Stomach (tissue), 9 donors: ENCODE measurements around the gene RNF123. TPM values are rescaled to one million over a fixed set of nuclear protein-coding genes. Genes with fewer than 3 reads are reported as not detected.

ENCODE experiments used
- DNase-seq, 2 donors: peaks; one replicate each; pipeline versions ENCODE4 v3.0.0 to v3.0.0-alpha.2; 2013 to 2019
- H3K27ac ChIP-seq, 5 donors: fragments of 200-600 bp in 4 of 5; sonication (generic) in 4 of 5; one replicate each; pipeline ENCODE4 v1.5.1; 2013 to 2019; ENCODE audit warnings: mild to moderate bottlenecking in 1 of 5, moderate library complexity in 1 of 5
- H3K27me3 ChIP-seq, 3 donors: fragments of 200-600 bp; sonication (generic); one replicate each; pipeline ENCODE4 v1.5.1; 2017 to 2019; ENCODE audit warnings: mixed run types in 1 of 3
- H3K36me3 ChIP-seq, 4 donors: fragments of 200-600 bp; sonication (generic); 1 replicate in 3 of 4; 2 replicates in 1 of 4; pipeline ENCODE4 v1.5.1; 2016 to 2019
- H3K4me1 ChIP-seq, 4 donors: fragments of 200-600 bp; sonication (generic); one replicate each; pipeline ENCODE4 v1.5.1; 2016 to 2019
- H3K4me3 ChIP-seq, 4 donors: fragments of 200-600 bp; sonication (generic) in 3 of 4; one replicate each; pipeline ENCODE4 v1.5.1; 2016 to 2019; ENCODE audit warnings: mild to moderate bottlenecking in 1 of 4
- H3K9me3 ChIP-seq, 4 donors: fragments of 200-600 bp; sonication (generic); one replicate each; pipeline ENCODE4 v1.5.1; 2016 to 2019
- EP300 ChIP-seq: sonication (generic); formaldehyde crosslinking; IDR thresholded peaks from one replicate; pipeline ENCODE4 v1.6.1; 2017; ENCODE audit warnings: antibody characterized with exemption
- POLR2A ChIP-seq, 4 donors: fragments of 450-650 bp; IDR thresholded peaks; one replicate each; pipeline ENCODE4 v1.6.1; 2016; ENCODE audit warnings: antibody characterized with exemption in 4 of 4, control low read depth in 2 of 4, mild to moderate bottlenecking in 1 of 4, moderate library complexity in 1 of 4
- POLR2AphosphoS5 ChIP-seq, 3 donors: sonication (generic); formaldehyde crosslinking; IDR thresholded peaks; one replicate each; pipeline ENCODE4 v1.6.1; 2016; ENCODE audit warnings: antibody characterized with exemption in 3 of 3
- WGBS, 5 donors: extraction: QIAGEN DNeasy Blood & Tissue Kit in 3 of 5; methylation state at CpG; one replicate each; pipeline versions ENCODE4 v1.1.5 to v1.1.7; 2013 to 2018; 5-methylcytosine and 5-hydroxymethylcytosine counted together
- intact Hi-C: fragments of 100-400 bp; cut with DNase I; formaldehyde crosslinking; loops from one replicate; pipeline ENCODE4 v1.15.1; 2023; ENCODE audit warnings: low total_unique reads
- polyA plus RNA-seq, 3 donors: library from polyadenylated mRNA; stranded (reverse); fragments of 200-250 nt; gene quantifications; one replicate each; pipeline ENCODE4 v1.2.3, GENCODE V29; 2013
- total RNA-seq, 5 donors: library from RNA; depleted of rRNA; stranded (reverse); fragments of >200 nt; gene quantifications; one replicate each; pipeline versions ENCODE4 v1.1.0 to v1.2.3, GENCODE V29; 2014 to 2016
- TF ChIP-seq, protein P1 (sequence below), 7 experiments: fragments of 450-650 bp in 4 of 7; fragments of 200-600 bp in 3 of 7; sonication (generic) in 3 of 7; IDR thresholded peaks; one replicate each; pipeline ENCODE4 v1.5.1; 2016 to 2019; ENCODE audit warnings: antibody characterized with exemption in 7 of 7, control low read depth in 2 of 7, mild to moderate bottlenecking in 1 of 7
- donor health status: healthy with polysubstance abuse.
- donor health status: Bipolar disorder and iron deficiency.
- donor health status: healthy.

Gene RNF123
- total and polyA plus RNA-seq, 8 donors = 18.1 to 75.4 (median 26.6) TPM

DNA sequence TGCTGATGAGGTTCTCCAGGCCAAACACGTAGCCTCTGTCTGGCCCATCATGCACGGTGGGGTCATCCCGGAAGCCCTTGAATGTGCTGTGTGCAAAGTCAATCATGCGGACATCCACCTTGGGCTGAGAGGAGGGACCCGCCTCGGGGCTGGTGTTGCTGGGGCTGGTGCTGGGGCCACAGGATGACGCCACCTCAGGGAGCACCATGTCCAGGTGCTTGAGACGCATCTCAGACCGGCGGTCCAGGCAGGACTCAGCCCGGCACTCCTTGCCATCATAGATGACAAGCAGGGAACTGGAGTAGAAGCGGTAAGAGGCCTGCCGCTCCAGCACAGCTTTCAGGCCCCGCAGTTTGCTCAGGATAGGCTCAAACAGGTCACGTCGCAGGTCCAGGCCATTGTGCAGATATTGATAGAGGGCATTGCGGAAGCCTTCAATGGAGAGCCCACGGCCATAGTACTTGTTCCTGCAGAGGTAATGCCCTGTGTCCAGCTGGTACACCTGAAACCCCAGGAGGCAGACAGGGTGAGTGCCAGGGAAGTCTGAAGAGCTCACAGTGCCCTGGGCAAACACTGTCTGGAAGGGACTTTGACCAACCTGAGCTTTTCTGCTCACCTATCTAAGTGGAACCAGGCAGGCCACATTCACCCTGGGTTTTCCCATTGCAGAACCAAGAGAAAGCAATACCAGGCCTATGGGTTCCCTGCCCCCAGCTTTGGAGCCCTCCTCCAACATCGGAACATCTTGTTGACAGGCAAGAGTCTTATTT is 38.0 kb downstream of the RNF123 start:
- intact Hi-C loops = no loop called here
- DNase-seq = no peak
- Histone ChIP-seq H3K27me3 (no peaks in the 10 kb centered on the region), H3K9me3 (no peaks in the 10 kb centered on the region), H3K4me1 (peaks cover 21 to 44% (median 37%) of the 10 kb centered on the region in 4 donors), H3K4me3 (no peak overlapping the region), H3K36me3 (peaks cover 22 to 78% (median 71%) of the 10 kb centered on the region in 4 donors), H3K27ac (no peak overlapping the region)
- WGBS, 5 donors = 87 to 92% (median 89%) methylated on average over 11 to 19 of the region's 19 CpGs
- TF ChIP-seq, protein P1, sequence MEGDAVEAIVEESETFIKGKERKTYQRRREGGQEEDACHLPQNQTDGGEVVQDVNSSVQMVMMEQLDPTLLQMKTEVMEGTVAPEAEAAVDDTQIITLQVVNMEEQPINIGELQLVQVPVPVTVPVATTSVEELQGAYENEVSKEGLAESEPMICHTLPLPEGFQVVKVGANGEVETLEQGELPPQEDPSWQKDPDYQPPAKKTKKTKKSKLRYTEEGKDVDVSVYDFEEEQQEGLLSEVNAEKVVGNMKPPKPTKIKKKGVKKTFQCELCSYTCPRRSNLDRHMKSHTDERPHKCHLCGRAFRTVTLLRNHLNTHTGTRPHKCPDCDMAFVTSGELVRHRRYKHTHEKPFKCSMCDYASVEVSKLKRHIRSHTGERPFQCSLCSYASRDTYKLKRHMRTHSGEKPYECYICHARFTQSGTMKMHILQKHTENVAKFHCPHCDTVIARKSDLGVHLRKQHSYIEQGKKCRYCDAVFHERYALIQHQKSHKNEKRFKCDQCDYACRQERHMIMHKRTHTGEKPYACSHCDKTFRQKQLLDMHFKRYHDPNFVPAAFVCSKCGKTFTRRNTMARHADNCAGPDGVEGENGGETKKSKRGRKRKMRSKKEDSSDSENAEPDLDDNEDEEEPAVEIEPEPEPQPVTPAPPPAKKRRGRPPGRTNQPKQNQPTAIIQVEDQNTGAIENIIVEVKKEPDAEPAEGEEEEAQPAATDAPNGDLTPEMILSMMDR (IDR thresholded peaks at IDR 0.05) = no peak
- TF ChIP-seq POLR2A (IDR thresholded peaks at IDR 0.05) (no peak), POLR2AphosphoS5 (IDR thresholded peaks at IDR 0.05) (no peak), EP300 (no peak)

DNA sequence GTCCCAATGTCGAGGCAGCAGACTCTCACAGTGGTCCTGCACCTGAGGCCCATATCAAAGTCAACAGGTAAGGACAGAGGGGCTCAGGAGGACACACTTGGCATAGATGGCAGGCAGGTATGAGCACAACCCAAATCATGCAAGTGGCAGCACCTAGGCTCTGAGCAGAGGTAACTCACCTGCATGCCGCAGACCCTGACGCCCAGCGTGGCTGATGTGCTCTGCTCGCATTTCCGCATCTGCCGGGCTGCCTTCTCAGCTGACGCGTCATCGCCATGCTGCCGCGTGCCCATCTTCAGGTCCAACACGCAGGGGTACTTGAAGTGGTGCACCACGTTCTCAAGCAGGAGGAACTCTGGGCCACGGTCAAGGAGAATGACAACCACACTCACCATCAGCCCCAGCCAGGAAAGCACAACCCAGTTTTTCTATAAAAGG is 38.6 kb downstream of the RNF123 start:
- Histone ChIP-seq H3K27ac (no peak overlapping the region), H3K4me1 (peaks cover 15 to 38% (median 31%) of the 10 kb centered on the region in 4 donors), H3K9me3 (no peaks in the 10 kb centered on the region), H3K36me3 (peaks cover 28 to 78% (median 73%) of the 10 kb centered on the region in 4 donors), H3K4me3 (no peak overlapping the region), H3K27me3 (no peaks in the 10 kb centered on the region)
- intact Hi-C loops = no loop called here
- no peak for DNase-seq
- TF ChIP-seq POLR2A (IDR thresholded peaks at IDR 0.05) = no peak
- no peak for TF ChIP-seq POLR2AphosphoS5 (IDR thresholded peaks at IDR 0.05)
- no peak for TF ChIP-seq EP300
- TF ChIP-seq, protein P1 (IDR thresholded peaks at IDR 0.05) = no peak
- 93 to 97% (median 95%) methylated on average over 13 to 15 of the region's 15 CpGs for WGBS, 5 donors

DNA sequence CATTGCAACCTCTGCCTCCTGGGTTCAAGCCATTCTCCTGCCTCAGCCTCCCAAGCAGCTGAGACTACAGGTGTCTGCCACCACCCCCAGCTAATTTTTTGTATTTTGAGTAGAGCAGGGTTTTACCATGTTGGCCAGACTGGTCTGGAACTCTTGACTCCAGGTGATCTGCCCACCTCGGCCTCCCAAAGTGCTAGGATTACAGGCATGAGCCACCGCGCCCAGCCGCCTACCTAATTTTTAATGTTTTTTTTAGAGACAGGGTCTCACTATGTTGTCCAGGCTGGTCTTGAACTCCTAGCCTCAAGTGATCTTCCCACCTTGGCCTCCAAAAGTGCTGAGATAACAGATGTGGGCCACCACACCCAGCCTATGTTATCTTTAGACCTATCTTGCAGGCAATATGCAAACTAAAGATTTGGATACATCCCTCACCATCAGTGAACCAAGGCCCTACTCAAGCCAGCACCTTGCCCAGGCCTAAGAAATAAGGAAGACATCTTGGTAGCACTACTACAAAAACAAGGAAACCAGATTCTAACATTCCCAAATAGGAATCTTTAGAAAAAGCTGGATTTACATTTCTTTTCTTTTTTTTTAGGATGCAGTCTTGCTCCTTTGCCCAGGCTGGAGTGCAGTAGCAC is 40.7 kb downstream of the RNF123 start:
- TF ChIP-seq EP300 (no peak), POLR2AphosphoS5 (IDR thresholded peaks at IDR 0.05) (no peak), POLR2A (IDR thresholded peaks at IDR 0.05) (no peak)
- TF ChIP-seq, protein P1 (IDR thresholded peaks at IDR 0.05) = no peak
- 96 to 100% (median 98%) methylated on average over 4 of the region's 4 CpGs for whole genome bisulfite sequencing, 5 donors
- Histone ChIP-seq H3K36me3 (peaks cover 36 to 98% (median 93%) of the 10 kb centered on the region in 4 donors), H3K27me3 (no peaks in the 10 kb centered on the region), H3K4me3 (no peak overlapping the region), H3K9me3 (no peaks in the 10 kb centered on the region), H3K27ac (no peak overlapping the region), H3K4me1 (peaks cover 6 to 24% (median 16%) of the 10 kb centered on the region in 4 donors)
- DNase-seq = no peak
- intact Hi-C loops = no loop called here

DNA sequence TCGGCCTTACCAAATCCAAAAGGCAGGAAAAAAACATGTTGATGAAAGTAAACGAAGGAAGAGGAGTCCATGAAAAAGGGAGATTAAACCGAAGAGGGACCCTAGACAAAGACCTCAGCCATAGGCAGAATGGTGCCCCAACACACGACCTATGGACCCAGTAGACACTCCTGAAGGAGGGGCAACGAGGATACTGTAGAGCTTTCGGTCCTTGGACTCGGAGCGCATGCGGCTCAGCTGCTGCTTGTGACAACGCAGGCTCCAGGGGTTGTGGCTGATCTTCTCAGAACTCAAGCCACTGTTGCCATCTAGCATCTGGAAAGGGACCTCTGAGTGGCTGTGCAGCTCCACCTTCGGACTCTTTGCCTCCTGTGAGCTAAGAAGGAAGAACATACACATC is 43.2 kb downstream of the RNF123 start:
- TF ChIP-seq EP300 = no peak
- TF ChIP-seq, protein P1 (IDR thresholded peaks at IDR 0.05) = no peak
- no peak for TF ChIP-seq POLR2AphosphoS5 (IDR thresholded peaks at IDR 0.05)
- H3K36me3 ChIP-seq = peaks cover 48 to 99% (median 94%) of the 10 kb centered on the region in 4 donors

More for the DNA sequence above, 43.2 kb downstream of the RNF123 start:
- H3K27me3 ChIP-seq = no peaks in the 10 kb centered on the region
- no peak overlapping the region for H3K4me3 ChIP-seq
- intact Hi-C loops = no loop called here
- peaks cover 0 to 5% (median 0%) of the 10 kb centered on the region in 4 donors for H3K4me1 ChIP-seq
- DNase-seq = no peak
- H3K9me3 ChIP-seq = no peaks in the 10 kb centered on the region
- 87 to 92% (median 89%) methylated on average over 10 to 11 of the region's 11 CpGs for WGBS, 5 donors
- H3K27ac ChIP-seq = no peak overlapping the region
